Pons (tissue), 1 donor: ENCODE results near the gene ACP5.
A peak's percentile ranks its signal among the peaks of the same experiment; 100 is the strongest.
"Not testable (repeated sequence)": the region's sequence is repeated elsewhere in the genome, so short reads cannot be mapped to it uniquely, and the experiment has no call there.

Experiments used
- DNase-seq: peaks from one replicate; pipeline ENCODE4 v3.0.0-alpha.2; 2016; ENCODE audit warnings: low spot score

Gene ACP5

DNA sequence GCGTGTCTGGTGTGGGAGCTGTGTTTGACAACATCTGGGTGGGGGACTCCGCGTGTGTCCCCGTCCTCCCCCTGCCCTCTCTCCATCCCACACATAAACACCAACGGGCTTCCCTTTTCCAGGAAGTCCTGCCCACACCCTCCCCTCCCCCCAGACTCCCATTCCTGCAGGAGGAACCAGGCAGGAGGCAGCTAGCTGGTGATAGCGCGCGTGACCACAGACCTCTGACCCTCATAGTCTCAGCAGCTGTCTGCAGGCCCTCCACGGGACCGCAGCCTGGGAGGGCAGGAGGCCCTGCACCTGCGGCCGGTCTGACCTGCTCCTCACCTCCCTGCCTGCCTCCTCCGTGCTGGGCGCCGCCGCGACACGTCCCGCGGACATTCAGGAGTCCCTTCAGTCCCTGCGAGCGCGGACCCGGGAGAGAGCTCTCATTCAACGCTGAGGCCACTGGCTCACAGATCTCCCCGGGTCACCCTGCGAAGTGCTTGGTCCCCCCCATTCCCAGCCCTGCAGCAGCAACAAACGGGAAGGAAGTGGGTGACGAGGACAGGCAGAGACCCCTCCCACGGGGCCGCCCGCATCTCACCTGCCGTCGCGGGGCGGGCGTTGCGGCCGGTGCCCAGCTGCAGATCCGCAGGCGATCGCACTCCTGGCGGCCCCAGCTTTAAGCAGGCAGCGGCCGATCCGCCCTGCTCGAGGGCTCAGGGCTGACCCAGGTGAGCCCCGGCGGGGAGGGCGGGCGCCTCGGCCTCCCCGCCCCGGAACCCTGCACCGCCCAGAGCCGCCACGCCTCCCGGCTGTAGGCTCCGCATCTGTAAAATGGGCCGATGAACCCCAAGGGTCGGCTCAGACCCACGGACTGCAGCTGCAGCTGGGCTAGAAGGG lies 1.1 kb upstream of the ACP5 start:
- no peak for DNase-seq

GRCh38 chr19:11576227-11576626 lies 1.2 kb downstream of the ACP5 start:
- DNase-seq: no peak

- no peak for DNase-seq
These were observed 2.8 kb downstream of the ACP5 start for GRCh38 chr19:11574689-11575088.

GRCh38 chr19:11573763-11574162 lies 3.7 kb downstream of the ACP5 start:
- not testable (repeated sequence) for DNase-seq

- DNase-seq: not testable (repeated sequence)
These were observed 4.1 kb downstream of the ACP5 start for GRCh38 chr19:11573354-11573753.

- no peak for DNase-seq
These were observed 7.4 kb downstream of the ACP5 start for GRCh38 chr19:11570039-11570462.

GRCh38 chr19:11566164-11566563 lies 11.3 kb downstream of the ACP5 start:
- DNase-seq: no peak

DNA sequence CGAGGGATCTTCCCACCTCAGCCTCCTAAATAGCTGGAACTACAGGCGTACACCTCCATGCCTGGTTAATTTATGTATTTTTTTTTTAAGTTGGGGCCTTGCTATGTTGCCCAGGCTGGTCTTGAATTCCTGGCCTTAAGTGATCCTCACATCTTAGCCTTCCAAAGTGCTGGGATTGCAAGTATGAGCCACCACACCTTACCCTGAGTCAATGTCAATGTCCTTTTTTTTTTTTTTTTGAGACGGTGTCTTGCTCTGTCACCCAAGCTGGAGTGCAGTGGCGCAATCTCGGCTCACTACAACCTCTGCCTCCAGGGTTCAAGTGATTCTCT lies 11.8 kb downstream of the ACP5 start:
- not testable (repeated sequence) for DNase-seq

DNA sequence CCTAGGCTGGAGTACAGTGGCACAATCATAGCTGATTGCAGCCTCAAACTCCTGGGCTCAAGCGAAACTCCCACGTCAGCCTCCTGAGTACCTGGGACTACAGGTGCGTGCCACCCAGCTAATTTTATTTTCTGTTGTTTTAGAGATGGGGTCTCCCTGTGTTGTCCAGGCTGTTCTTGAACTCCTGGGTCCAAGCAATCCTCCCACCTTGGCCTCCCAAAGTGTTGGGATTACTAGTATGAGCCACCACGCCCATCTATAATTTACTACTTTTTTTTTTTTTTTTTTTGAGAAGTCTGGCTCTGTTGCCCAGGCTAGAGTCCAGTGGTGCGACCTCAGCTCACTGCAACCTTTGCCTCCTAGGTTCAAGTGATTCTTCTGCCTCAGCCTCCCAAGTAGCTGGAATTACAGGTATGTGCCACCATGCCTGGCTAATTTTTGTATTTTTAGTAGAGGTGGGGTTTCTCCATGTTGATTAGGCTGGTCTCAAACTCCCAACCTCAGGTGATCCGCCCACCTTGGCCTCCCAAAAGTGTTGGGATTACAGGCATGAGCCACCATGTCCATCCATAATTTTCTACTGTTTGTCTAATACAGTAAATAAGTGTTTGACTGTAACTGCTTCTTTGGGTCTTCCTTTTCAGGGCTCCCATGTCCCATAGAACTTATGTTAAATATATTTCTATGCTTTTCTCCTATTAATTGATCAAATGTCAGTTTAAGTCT lies 13.2 kb downstream of the ACP5 start:
- not testable (repeated sequence) for DNase-seq

- DNase-seq: no peak
These were observed 13.9 kb downstream of the ACP5 start for GRCh38 chr19:11563532-11563931.

GRCh38 chr19:11560404-11561051 lies 16.9 kb downstream of the ACP5 start:
- peak; percentile 84 for DNase-seq

DNA sequence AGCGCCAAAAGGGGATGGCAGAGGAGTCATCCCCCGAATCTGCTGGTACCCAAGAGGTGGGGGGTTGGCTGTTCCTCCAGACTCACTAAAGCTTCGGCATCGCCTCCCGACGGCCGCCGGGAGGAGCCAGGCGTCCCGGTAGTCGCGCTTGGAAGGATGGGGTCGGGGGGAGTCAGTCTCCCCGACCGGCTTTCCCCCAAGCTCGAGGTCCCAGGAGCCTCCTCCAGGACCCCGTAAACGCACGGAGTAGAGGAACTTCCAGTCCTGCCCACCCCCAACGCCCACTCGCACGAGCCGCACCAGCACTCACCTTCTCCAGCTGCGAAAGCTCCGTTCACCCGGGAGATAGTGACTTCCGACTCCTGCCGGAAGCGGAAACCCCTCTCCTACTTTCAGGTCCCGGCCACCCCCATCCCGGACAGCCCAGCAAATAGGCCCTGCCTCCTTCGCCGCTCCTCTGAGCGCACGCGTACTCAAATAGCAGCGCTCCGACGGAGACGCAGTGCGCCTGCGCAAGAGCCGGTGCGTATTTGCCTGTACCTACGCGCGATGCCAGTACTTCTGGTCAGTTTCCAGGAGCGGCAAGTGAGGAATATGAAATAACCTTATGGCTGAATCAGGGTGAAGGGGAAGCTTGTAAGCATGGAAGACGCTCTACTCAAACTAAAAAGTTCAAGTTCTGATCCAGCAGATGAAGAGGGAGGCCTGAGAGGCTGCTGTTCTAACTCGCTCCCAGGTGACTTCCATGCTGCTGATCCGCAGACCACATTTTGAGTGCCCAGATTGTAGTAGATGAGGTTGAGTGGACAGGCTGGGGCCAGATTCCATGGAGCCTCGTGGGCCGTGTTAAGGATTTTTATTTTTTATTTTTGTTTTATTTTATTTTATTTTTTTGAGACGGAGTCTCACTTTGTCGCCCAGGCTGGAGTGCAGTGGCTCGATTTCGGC lies 18.3 kb downstream of the ACP5 start, which contains the start of gene ELOF1:
Gene ELOF1, minus strand, starts transcription at position 350 of the 948 bp plus-strand sequence. CDS start 4,883 bp downstream, outside the sequence.
- DNase-seq: peak; percentile 99

GRCh38 chr19:11556634-11557420 lies 20.6 kb downstream of the ACP5 start:
- DNase-seq: no peak

GRCh38 chr19:11555246-11555645 lies 22.2 kb downstream of the ACP5 start:
- peak; percentile 68 for DNase-seq

GRCh38 chr19:11554160-11554559 lies 23.3 kb downstream of the ACP5 start:
- DNase-seq: no peak

DNA sequence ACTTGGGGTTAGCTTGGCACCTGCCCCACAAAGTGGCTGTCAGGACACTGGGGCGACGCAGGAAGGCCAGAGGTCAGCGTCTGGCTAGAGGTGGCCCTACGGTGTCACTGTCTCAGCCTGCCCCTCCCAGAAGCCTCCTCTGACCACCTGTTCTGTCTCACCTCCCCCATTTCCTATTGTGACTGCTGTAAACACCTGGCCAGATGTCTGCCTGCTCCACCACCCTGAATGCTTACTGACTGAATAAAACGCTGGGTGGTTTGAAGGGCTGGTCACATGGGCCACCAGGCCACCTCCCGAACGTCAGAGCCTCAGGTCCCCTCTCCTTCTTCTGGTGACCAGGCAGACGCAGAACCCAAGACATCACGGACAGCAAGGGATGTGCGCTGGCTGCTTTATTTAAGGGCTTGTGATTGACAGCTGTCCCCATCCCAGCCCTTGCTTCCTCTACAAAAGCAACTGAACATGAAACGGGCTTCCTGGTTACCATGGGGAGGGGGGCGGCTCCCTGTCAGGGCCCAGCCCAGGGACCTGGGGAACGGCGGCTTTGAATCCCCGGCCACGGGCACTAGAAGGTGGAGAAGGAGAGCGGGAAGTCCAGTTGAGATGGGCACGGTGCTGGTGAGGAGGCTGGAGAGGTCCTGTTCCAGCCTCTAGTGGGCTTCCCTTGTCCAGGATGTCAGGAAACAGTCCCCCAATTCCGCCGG lies 24.6 kb downstream of the ACP5 start:
- no peak for DNase-seq

DNA sequence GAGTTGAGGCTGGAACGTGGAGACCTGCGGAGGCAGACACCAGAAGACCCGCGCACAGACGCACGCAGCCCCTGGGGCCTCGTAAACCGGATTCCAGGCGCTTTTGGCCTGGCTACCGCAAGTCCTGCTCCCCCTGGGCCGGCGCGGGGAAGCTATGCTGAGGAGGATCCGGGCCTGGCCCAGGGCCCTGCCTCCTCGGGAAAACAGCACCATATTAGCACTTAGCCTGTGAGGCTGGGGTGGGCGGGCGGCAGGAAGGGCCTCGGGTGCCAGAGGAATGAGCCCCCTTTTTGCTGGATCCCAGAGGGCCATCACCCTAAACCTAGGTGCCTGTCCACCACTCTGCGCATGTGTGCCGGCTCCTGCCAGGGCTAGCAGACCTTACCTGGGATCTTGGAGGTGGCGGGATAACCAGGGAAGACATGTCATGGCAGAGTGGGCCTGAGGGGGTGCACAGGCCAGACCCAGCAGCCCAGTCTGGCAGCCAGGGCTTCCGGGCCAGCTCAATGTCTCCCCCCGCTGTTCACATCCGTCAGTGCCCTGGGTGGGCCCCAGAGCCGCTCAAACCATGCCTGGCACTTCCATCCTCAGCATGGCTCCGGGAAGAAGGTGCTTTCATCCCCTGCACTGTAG lies 25.7 kb downstream of the ACP5 start:
- DNase-seq: no peak

DNA sequence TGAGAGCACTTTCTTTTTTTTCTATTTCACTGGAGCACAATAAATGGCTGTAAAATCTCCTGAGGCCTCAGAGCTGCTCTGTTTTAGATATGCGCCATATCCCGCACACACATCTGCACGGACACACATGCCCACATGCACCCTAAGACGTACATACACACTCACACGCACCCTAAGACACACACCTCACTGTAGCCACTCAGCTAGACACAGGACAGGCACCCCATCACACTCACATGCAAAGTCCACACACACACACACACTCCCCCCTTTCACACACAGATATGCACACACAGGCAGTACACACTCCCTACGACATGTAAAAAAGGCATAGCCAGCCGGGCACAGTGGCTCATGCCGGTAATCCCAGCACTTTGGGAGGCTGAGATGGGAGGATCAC lies 27.2 kb downstream of the ACP5 start:
- no peak for DNase-seq

DNA sequence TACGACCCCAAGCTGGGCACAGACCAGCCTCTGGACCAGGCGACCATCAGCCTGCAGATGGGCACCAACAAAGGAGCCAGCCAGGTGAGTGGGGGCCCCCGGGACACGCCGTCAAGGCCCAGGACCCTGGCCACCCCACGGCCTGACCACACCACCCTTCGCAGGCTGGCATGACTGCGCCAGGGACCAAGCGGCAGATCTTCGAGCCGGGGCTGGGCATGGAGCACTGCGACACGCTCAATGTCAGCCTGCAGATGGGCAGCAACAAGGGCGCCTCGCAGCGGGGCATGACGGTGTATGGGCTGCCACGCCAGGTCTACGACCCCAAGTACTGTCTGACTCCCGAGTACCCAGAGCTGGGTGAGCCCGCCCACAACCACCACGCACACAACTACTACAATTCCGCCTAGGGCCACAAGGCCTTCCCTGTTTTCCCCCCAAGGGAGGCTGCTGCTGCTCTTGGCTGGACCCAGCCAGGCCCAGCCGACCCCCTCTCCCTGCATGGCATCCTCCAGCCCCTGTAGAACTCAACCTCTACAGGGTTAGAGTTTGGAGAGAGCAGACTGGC lies 28.0 kb downstream of the ACP5 start:
- DNase-seq: no peak
